ENCODE measurements around the gene RIMBP2. TPM values are rescaled to one million over a fixed set of nuclear protein-coding genes. Genes with fewer than 3 reads are reported as not detected.

The RIMBP2 gene
- total and polyA plus RNA-seq, 9 of the 15 experiments (the other 6 are each of a cell fraction or from before 2014, with no cell fraction given): not detected

DNA sequence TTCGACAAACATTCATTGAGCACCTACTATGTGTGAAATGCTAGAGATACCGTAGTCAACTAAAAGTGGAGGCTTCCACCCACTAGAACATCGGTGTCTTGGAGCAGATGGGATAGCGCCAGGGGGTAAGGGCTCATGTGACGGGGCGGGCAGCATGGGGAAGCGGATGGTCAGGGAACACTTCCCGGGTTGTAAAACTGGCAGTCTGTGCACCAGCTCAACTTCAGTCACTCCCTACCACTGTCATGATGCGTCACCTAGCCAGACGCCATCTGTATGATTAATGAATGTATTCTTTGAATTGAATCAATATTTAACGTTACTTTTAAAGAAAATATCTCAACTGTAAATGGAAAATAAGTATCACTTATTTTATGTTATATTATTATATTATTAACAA, 284.9 kb downstream of the RIMBP2 start:
- ChIA-PET CTCF (ENCODE audit: low intra/inter-chr PET ratio) (no interaction called here), POLR2A (interaction anchor here (0.7 kb wide), 1 partner anchor 24 kb away, joined by 3 read pairs; no protein-coding TSS in a partner anchor)
- no peaks in the 10 kb centered on the region for H3K36me3 ChIP-seq (ENCODE audit: control insufficient read depth, insufficient read depth, low read length)
- TF ChIP-seq ZBTB17 (CRISPR knock-in tag; IDR thresholded peaks at IDR 0.05) (no peak), LEF1 (IDR thresholded peaks at IDR 0.05) (no peak), MAZ (CRISPR knock-in tag; conservative IDR thresholded peaks at IDR 0.05 in 1 of 2, IDR thresholded peaks at IDR 0.05 in 1 of 2) (no peak), YBX1 (IDR thresholded peaks at IDR 0.05) (no peak), FOXK2 (conservative IDR thresholded peaks at IDR 0.05 in 1 of 2, IDR thresholded peaks at IDR 0.05 in 1 of 2; ENCODE audit: low read depth in 2 of 2) (no peak), ZNF764 (CRISPR knock-in tag; IDR thresholded peaks at IDR 0.05; ENCODE audit: low read depth) (no peak), ZNF699 (CRISPR knock-in tag; IDR thresholded peaks at IDR 0.05; ENCODE audit: insufficient replicate concordance) (no peak), ZNF184 (CRISPR knock-in tag; IDR thresholded peaks at IDR 0.05) (no peak), ZSCAN32 (CRISPR knock-in tag; IDR thresholded peaks at IDR 0.05) (no peak), ZNF253 (CRISPR knock-in tag; conservative IDR thresholded peaks at IDR 0.05) (no peak)
- no peaks in the 10 kb centered on the region for H3K4me1 ChIP-seq (replicated peaks in 1 of 2; ENCODE audit: control insufficient read depth in 2 of 2, insufficient read depth in 2 of 2, low read length in 2 of 2)
- no peak overlapping the region for H3K4me3 ChIP-seq
- WGBS (ENCODE audit: insufficient coverage, low coverage, missing lambda C conversion rate): 0% methylated on average over 11 of the region's 11 CpGs
- DNase-seq (ENCODE audit: extremely low read depth in 1 of 4, low spot score in 3 of 4) (no peak), FAIRE-seq (no peak), ATAC-seq (no peak)
- no peaks in the 10 kb centered on the region for H3K79me2 ChIP-seq (ENCODE audit: control insufficient read depth, insufficient read depth, low read length)
- H3K9me3 ChIP-seq (replicated peaks; ENCODE audit: control insufficient read depth, insufficient read depth, low read depth, low read length): no peaks in the 10 kb centered on the region
- in situ Hi-C loops (cut with MboI) (no loop called here), intact Hi-C loops (cut with micrococcal nuclease) (no loop called here)
- BruUV-seq (replicated peaks): no TSS peak
- no peak overlapping the region for H3K9ac ChIP-seq (ENCODE audit: insufficient read depth in 1 of 2, low read depth in 2 of 2, low read length in 2 of 2)
- peaks cover 11% of the 10 kb centered on the region; the same call in 1 of the 2 replicates for H4K20me1 ChIP-seq (replicated peaks; ENCODE audit: control insufficient read depth, insufficient read depth, low read length)
- H3K9me1 ChIP-seq (ENCODE audit: control insufficient read depth, insufficient read depth, low read length): no peaks in the 10 kb centered on the region
- H2AFZ ChIP-seq (ENCODE audit: low read depth, low read length): no peak overlapping the region
- H3K4me2 ChIP-seq (ENCODE audit: insufficient read depth, low read length): no peak overlapping the region
- peaks cover 31 to 84% of the 10 kb centered on the region in 2 experiments for H3K27me3 ChIP-seq (ENCODE audit: control insufficient read depth in 2 of 2, insufficient read depth in 2 of 2, low read length in 2 of 2)
- no peak overlapping the region for H3K27ac ChIP-seq (ENCODE audit: extremely low read depth, low read depth, low read length)

All from K562 (cell line).